Measurements from ENCODE around the gene NR1H4. TPM values are rescaled to one million over a fixed set of nuclear protein-coding genes. Genes with fewer than 3 reads are reported as not detected.

NR1H4 gene
- total and polyA plus RNA-seq, 2 donors (not counting 1 experiment from before 2014, with no cell fraction given), result not detected

- DNase-seq (peak; percentile 70), ATAC-seq (ENCODE audit: low read depth) (peak; percentile 95)
- Histone ChIP-seq H3K4me3 (ENCODE audit: control extremely low read depth in 1 of 5, extremely low read depth in 1 of 5, insufficient read depth in 1 of 5, low read depth in 2 of 5, low read length in 4 of 5) (peak within 1 kb of the TSS; percentile 32 to 80 (median 66)), H4K20me1 (ENCODE audit: control insufficient read depth, insufficient read depth, low read length, poor library complexity, severe bottlenecking) (no peaks in the 10 kb centered on the region), H3K36me3 (replicated peaks in 1 of 2; ENCODE audit: control extremely low read depth in 1 of 2, control insufficient read depth in 1 of 2, extremely low read depth in 1 of 2, insufficient read depth in 2 of 2, low read length in 1 of 2) (no peaks in the 10 kb centered on the region), H3K27me3 (replicated peaks in 1 of 4; ENCODE audit: control extremely low read depth in 1 of 4, control insufficient read depth in 3 of 4, insufficient read depth in 4 of 4, low read length in 3 of 4) (peaks cover 0 to 12% (median 0%) of the 10 kb centered on the region in 4 experiments), H3K9ac (ENCODE audit: low read length) (peak within 1 kb of the TSS; percentile 85), H3K4me1 (ENCODE audit: control insufficient read depth in 2 of 2, insufficient read depth in 2 of 2, low read length in 2 of 2) (peaks cover 12 to 14% of the 10 kb centered on the region in 2 donors), H3K4me2 (replicated peaks; ENCODE audit: low read depth, low read length, poor library complexity, severe bottlenecking) (peak within 1 kb of the TSS; percentile 93), H3K9me3 (ENCODE audit: control extremely low read depth in 1 of 3, control insufficient read depth in 2 of 3, insufficient read depth in 1 of 3, low read length in 2 of 3) (no peaks in the 10 kb centered on the region), H2AFZ (ENCODE audit: insufficient read depth, low read depth, low read length, poor library complexity, severe bottlenecking) (peak within 1 kb of the TSS; percentile 90), H3K79me2 (ENCODE audit: control insufficient read depth, insufficient read depth, low read length) (no peaks in the 10 kb centered on the region), H3K27ac (ENCODE audit: low read length in 2 of 2) (peak within 1 kb of the TSS in 1 of 2 donors; percentile 52)
- peaks cover 14% of the 10 kb centered on the region for H3K4me1 Mint-ChIP-seq
- intact Hi-C loops (cut with micrococcal nuclease), result loop anchor here (5.0 kb wide), 1 partner anchor 306 kb away; the partner anchor contains the start of genes DEPDC4 and SCYL2
- H3K4me3 Mint-ChIP-seq, result peak within 1 kb of the TSS; percentile 90
- WGBS (ENCODE audit: insufficient coverage), result 4% methylated on average over 70 of the region's 70 CpGs
- H3K9me3 Mint-ChIP-seq (ENCODE audit: insufficient read depth), result no peaks in the 10 kb centered on the region
- H3K27ac Mint-ChIP-seq, result no peak within 1 kb of the TSS
- TF ChIP-seq CTCF (IDR thresholded peaks at IDR 0.05) (no peak), EZH2 (IDR thresholded peaks at IDR 0.05; ENCODE audit: borderline replicate concordance, insufficient read depth, low read depth, low read length, poor library complexity, severe bottlenecking) (no peak)
- peaks cover 16% of the 10 kb centered on the region for H3K27me3 Mint-ChIP-seq
- CTCF ChIA-PET, result no interaction called here
- POLR2A ChIA-PET, result no interaction called here
Observed at GRCh38 chr12:100573292-100574186, 99.9 kb downstream of the NR1H4 start, which contains the start of gene GAS2L3. Gene GAS2L3, plus strand, starts transcription at chr12:100573684. Its CDS starts 21,221 bp downstream, at chr12:100594905.
